SH-SY5Y (cell line): Measurements from ENCODE around the gene SPDYE1.

ENCODE experiments used
- GATA2 ChIP-seq: IDR thresholded peaks from 2 replicates; pipeline ENCODE4 v1.6.1; 2011; ENCODE audit warnings: mild to moderate bottlenecking, low read depth, low read length
- GATA3 ChIP-seq: IDR thresholded peaks from 2 replicates; pipeline ENCODE4 v1.6.1; 2011; ENCODE audit warnings: low read depth, mild to moderate bottlenecking, low read length, moderate library complexity

- no peak for TF ChIP-seq GATA3
- no peak for TF ChIP-seq GATA2
These were observed 44.6 kb upstream of the SPDYE1 start for GRCh38 chr7:43953071-43953470.
